Right lobe of liver (tissue), 4 donors: ENCODE measurements around the gene THSD7B.

Experiments
- POLR2A ChIP-seq: fragments of 450-650 bp; IDR thresholded peaks from one replicate; pipeline ENCODE4 v1.6.1; 2017; ENCODE audit warnings: antibody characterized with exemption, mild to moderate bottlenecking
- TF ChIP-seq, protein P1 (sequence below), 4 donors: fragments of 200-600 bp in 3 of 4; fragments of 450-650 bp in 1 of 4; IDR thresholded peaks; one replicate each; pipeline versions ENCODE4 v1.5.1 to v1.8.0; 2016 to 2022; ENCODE audit warnings: antibody characterized with exemption in 4 of 4, mild to moderate bottlenecking in 2 of 4
- donor health status: DM: no; HTN: no; CAD: no.
- donor health status: DM: no; HTN: no; CAD: no.
- donor health status: DM: no; HTN: yes; CAD: no.

DNA sequence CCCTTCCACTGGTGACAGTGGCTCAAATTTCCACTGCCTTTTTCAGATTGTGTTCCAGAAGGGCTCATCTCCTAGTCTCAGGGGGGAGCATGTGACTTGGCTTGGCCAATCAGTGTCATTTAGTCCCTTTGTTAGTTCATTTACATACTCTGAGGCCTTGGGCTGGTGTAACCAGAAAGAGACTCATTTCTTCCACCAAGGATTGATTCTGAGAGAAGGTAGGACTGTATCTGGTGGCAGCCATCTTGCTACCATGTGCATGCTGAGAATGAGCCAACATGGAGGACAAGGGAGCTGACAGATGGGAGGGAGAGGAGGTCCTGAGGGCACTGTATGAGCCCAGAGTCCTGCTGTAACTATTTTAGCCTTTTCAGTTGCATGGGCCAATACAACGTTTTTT, 191.7 kb downstream of the THSD7B start:
- no peak for TF ChIP-seq POLR2A
- TF ChIP-seq, protein P1, sequence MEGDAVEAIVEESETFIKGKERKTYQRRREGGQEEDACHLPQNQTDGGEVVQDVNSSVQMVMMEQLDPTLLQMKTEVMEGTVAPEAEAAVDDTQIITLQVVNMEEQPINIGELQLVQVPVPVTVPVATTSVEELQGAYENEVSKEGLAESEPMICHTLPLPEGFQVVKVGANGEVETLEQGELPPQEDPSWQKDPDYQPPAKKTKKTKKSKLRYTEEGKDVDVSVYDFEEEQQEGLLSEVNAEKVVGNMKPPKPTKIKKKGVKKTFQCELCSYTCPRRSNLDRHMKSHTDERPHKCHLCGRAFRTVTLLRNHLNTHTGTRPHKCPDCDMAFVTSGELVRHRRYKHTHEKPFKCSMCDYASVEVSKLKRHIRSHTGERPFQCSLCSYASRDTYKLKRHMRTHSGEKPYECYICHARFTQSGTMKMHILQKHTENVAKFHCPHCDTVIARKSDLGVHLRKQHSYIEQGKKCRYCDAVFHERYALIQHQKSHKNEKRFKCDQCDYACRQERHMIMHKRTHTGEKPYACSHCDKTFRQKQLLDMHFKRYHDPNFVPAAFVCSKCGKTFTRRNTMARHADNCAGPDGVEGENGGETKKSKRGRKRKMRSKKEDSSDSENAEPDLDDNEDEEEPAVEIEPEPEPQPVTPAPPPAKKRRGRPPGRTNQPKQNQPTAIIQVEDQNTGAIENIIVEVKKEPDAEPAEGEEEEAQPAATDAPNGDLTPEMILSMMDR (IDR thresholded peaks at IDR 0.05), result no peak
